Measurements from ENCODE around the gene CCL1.

DNA sequence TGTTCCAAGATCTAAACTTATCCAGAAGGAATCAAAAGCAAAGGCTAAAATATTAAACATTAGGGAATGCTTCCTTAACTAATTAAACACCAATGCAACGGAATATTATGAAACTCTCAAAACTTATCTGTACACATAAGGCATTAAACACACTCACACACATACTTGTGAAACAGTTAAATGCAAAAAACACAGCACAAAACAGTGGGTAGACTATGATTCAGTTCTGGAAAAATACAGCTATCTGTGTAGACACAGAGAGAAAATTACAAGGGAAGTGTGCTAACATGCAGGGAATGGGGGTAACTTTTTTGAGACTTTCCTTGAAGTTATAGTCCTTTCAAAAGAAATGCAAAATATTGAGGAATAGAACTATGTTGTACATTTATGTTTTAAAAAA, 36.7 kb upstream of the CCL1 start:
- TF ChIP-seq, protein P1, sequence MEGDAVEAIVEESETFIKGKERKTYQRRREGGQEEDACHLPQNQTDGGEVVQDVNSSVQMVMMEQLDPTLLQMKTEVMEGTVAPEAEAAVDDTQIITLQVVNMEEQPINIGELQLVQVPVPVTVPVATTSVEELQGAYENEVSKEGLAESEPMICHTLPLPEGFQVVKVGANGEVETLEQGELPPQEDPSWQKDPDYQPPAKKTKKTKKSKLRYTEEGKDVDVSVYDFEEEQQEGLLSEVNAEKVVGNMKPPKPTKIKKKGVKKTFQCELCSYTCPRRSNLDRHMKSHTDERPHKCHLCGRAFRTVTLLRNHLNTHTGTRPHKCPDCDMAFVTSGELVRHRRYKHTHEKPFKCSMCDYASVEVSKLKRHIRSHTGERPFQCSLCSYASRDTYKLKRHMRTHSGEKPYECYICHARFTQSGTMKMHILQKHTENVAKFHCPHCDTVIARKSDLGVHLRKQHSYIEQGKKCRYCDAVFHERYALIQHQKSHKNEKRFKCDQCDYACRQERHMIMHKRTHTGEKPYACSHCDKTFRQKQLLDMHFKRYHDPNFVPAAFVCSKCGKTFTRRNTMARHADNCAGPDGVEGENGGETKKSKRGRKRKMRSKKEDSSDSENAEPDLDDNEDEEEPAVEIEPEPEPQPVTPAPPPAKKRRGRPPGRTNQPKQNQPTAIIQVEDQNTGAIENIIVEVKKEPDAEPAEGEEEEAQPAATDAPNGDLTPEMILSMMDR (IDR thresholded peaks at IDR 0.05): no peak
- TF ChIP-seq RFX5 (IDR thresholded peaks at IDR 0.05; ENCODE audit: low read length) (no peak), MAX (IDR thresholded peaks at IDR 0.05; ENCODE audit: low read depth) (no peak), GATA2 (CRISPR knock-in tag; IDR thresholded peaks at IDR 0.05) (no peak), FOXM1 (IDR thresholded peaks at IDR 0.05; ENCODE audit: low read depth) (no peak), RAD21 (IDR thresholded peaks at IDR 0.05; ENCODE audit: low read length) (no peak), MXI1 (IDR thresholded peaks at IDR 0.05; ENCODE audit: low read depth, low read length) (no peak), YY1 (IDR thresholded peaks at IDR 0.05; ENCODE audit: low read depth) (no peak), SMC3 (IDR thresholded peaks at IDR 0.05; ENCODE audit: low read depth, low read length) (no peak), TCF12 (IDR thresholded peaks at IDR 0.05) (no peak), POLR2AphosphoS5 (IDR thresholded peaks at IDR 0.05; ENCODE audit: low read depth, low read length) (no peak)
- TF ChIP-seq, protein P2, sequence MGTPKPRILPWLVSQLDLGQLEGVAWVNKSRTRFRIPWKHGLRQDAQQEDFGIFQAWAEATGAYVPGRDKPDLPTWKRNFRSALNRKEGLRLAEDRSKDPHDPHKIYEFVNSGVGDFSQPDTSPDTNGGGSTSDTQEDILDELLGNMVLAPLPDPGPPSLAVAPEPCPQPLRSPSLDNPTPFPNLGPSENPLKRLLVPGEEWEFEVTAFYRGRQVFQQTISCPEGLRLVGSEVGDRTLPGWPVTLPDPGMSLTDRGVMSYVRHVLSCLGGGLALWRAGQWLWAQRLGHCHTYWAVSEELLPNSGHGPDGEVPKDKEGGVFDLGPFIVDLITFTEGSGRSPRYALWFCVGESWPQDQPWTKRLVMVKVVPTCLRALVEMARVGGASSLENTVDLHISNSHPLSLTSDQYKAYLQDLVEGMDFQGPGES (IDR thresholded peaks at IDR 0.05; ENCODE audit: low read depth, low read length): no peak
- TF ChIP-seq, protein P3, sequence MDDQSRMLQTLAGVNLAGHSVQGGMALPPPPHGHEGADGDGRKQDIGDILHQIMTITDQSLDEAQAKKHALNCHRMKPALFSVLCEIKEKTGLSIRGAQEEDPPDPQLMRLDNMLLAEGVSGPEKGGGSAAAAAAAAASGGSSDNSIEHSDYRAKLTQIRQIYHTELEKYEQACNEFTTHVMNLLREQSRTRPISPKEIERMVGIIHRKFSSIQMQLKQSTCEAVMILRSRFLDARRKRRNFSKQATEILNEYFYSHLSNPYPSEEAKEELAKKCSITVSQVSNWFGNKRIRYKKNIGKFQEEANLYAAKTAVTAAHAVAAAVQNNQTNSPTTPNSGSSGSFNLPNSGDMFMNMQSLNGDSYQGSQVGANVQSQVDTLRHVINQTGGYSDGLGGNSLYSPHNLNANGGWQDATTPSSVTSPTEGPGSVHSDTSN (IDR thresholded peaks at IDR 0.05): no peak
- TF ChIP-seq, protein P4, sequence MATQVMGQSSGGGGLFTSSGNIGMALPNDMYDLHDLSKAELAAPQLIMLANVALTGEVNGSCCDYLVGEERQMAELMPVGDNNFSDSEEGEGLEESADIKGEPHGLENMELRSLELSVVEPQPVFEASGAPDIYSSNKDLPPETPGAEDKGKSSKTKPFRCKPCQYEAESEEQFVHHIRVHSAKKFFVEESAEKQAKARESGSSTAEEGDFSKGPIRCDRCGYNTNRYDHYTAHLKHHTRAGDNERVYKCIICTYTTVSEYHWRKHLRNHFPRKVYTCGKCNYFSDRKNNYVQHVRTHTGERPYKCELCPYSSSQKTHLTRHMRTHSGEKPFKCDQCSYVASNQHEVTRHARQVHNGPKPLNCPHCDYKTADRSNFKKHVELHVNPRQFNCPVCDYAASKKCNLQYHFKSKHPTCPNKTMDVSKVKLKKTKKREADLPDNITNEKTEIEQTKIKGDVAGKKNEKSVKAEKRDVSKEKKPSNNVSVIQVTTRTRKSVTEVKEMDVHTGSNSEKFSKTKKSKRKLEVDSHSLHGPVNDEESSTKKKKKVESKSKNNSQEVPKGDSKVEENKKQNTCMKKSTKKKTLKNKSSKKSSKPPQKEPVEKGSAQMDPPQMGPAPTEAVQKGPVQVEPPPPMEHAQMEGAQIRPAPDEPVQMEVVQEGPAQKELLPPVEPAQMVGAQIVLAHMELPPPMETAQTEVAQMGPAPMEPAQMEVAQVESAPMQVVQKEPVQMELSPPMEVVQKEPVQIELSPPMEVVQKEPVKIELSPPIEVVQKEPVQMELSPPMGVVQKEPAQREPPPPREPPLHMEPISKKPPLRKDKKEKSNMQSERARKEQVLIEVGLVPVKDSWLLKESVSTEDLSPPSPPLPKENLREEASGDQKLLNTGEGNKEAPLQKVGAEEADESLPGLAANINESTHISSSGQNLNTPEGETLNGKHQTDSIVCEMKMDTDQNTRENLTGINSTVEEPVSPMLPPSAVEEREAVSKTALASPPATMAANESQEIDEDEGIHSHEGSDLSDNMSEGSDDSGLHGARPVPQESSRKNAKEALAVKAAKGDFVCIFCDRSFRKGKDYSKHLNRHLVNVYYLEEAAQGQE (IDR thresholded peaks at IDR 0.05; ENCODE audit: low read depth, low read length): no peak

Data from SK-N-SH (cell line).